GM19240 (cell line): ENCODE data around the gene HSPA1A.
A peak's percentile ranks its signal among the peaks of the same experiment; 100 is the strongest.

ENCODE experiments used
- DNase-seq: peaks from one replicate; pipeline ENCODE4 v3.0.0; 2011; ENCODE audit warnings: low spot score; ENCODE audit not compliant: insufficient read length

HSPA1A gene

GRCh38 chr6:31815025-31815838, at the start of gene HSPA1A, which contains the start of gene HSPA1L:
HSPA1A (plus strand) TSS chr6:31815543; CDS start chr6:31815757, 214 bp downstream.
HSPA1L (minus strand) TSS chr6:31815283; CDS start chr6:31811972, 3,311 bp downstream.
- DNase-seq = no peak

- no peak for DNase-seq
Observed at GRCh38 chr6:31765559-31765909, 49.8 kb upstream of the HSPA1A start.

- no peak for DNase-seq
Observed at GRCh38 chr6:31765910-31766794, 49.2 kb upstream of the HSPA1A start.

GRCh38 chr6:31767096-31767645, 48.2 kb upstream of the HSPA1A start:
- no peak for DNase-seq

- DNase-seq = no peak
Observed at GRCh38 chr6:31768363-31769257, 46.7 kb upstream of the HSPA1A start.

GRCh38 chr6:31769684-31770371, 45.5 kb upstream of the HSPA1A start:
- peak; percentile 95 for DNase-seq

- DNase-seq = no peak
Observed at GRCh38 chr6:31770860-31771259, 44.5 kb upstream of the HSPA1A start.

GRCh38 chr6:31771992-31772358, 43.4 kb upstream of the HSPA1A start:
- no peak for DNase-seq

- no peak for DNase-seq
Observed at GRCh38 chr6:31775184-31775583, 40.2 kb upstream of the HSPA1A start.

- DNase-seq = no peak
Observed at GRCh38 chr6:31775633-31776484, 39.5 kb upstream of the HSPA1A start.

GRCh38 chr6:31776485-31776988, 38.8 kb upstream of the HSPA1A start:
- no peak for DNase-seq

- DNase-seq = peak; percentile 72
Observed at GRCh38 chr6:31776989-31777666, 38.2 kb upstream of the HSPA1A start, which contains the start of gene VWA7. VWA7 (minus strand) TSS chr6:31777328; CDS start chr6:31776779, 549 bp downstream.

- no peak for DNase-seq
Observed at GRCh38 chr6:31777667-31778050, 37.7 kb upstream of the HSPA1A start.

- DNase-seq = no peak
Observed at GRCh38 chr6:31778193-31778592, 37.1 kb upstream of the HSPA1A start.

GRCh38 chr6:31778999-31779885, 36.1 kb upstream of the HSPA1A start:
- DNase-seq = no peak

- DNase-seq = no peak
Observed at GRCh38 chr6:31779908-31780307, 35.4 kb upstream of the HSPA1A start.

- DNase-seq = no peak
Observed at GRCh38 chr6:31780507-31781243, 34.7 kb upstream of the HSPA1A start.
